Inferior parietal cortex (tissue), 1 donor: ENCODE data around the gene SUN1.
"Not testable (repeated sequence)": the region's sequence is repeated elsewhere in the genome, so short reads cannot be mapped to it uniquely, and the experiment has no call there.

Experiments used
- DNase-seq: peaks from one replicate; pipeline ENCODE4 v3.0.0-alpha.2; 2016; ENCODE audit errors: extremely low spot score

Gene SUN1

GRCh38 chr7:906776-907157 lies 74.5 kb downstream of the SUN1 start:
- DNase-seq, result no peak

GRCh38 chr7:907158-907980 lies 75.1 kb downstream of the SUN1 start:
- DNase-seq, result no peak

- no peak for DNase-seq
These were observed 75.9 kb downstream of the SUN1 start for GRCh38 chr7:908159-908581.

GRCh38 chr7:908591-909357 lies 76.5 kb downstream of the SUN1 start:
- not testable (repeated sequence) for DNase-seq

GRCh38 chr7:909358-910329 lies 77.4 kb downstream of the SUN1 start:
- DNase-seq, result no peak

- DNase-seq, result no peak
These were observed 78.2 kb downstream of the SUN1 start for GRCh38 chr7:910441-910861.

GRCh38 chr7:910931-911431 lies 78.7 kb downstream of the SUN1 start:
- DNase-seq, result no peak

- DNase-seq, result peak; percentile 63
These were observed 79.7 kb downstream of the SUN1 start for GRCh38 chr7:911791-912480.

- DNase-seq, result no peak
These were observed 81.7 kb downstream of the SUN1 start for GRCh38 chr7:913736-914520.

- no peak for DNase-seq
These were observed 82.4 kb downstream of the SUN1 start for GRCh38 chr7:914521-915194.

GRCh38 chr7:915291-916218 lies 83.3 kb downstream of the SUN1 start:
- no peak for DNase-seq

GRCh38 chr7:916291-916941 lies 84.1 kb downstream of the SUN1 start:
- DNase-seq, result no peak

- no peak for DNase-seq
These were observed 85.2 kb downstream of the SUN1 start for GRCh38 chr7:917255-918117.

GRCh38 chr7:918118-918425 lies 85.8 kb downstream of the SUN1 start:
- no peak for DNase-seq

GRCh38 chr7:918441-919113 lies 86.3 kb downstream of the SUN1 start:
- DNase-seq, result no peak

- DNase-seq, result no peak
These were observed 86.8 kb downstream of the SUN1 start for GRCh38 chr7:919114-919442.

GRCh38 chr7:919924-920341 lies 87.7 kb downstream of the SUN1 start:
- DNase-seq, result no peak
